Right renal pelvis (tissue), 4 donors: ENCODE data around the gene INTS4. TPM values are rescaled to one million over a fixed set of nuclear protein-coding genes. Genes with fewer than 3 reads are reported as not detected.

Experiments used
- polyA plus RNA-seq, 4 donors: library from polyadenylated mRNA; unstranded; fragments of 120-200 nt; gene quantifications; one replicate each; pipeline ENCODE4 v1.2.1, GENCODE V29; 2013; ENCODE audit not compliant: insufficient read length in 4 of 4

The INTS4 gene
- polyA plus RNA-seq, 4 donors: 36.6 to 44.4 (median 39.6) TPM

Other genes with a start within 250 kb of the INTS4 start
- 10 to 100 TPM; 56.7 to 73.8 (median 59.2) TPM for gene RSF1, start 173.9 kb downstream of the INTS4 start, polyA plus RNA-seq
- gene AAMDC, start 173.5 kb downstream of the INTS4 start, polyA plus RNA-seq: 10 to 100 TPM; 41.9 to 54.4 (median 52.2) TPM
- gene KCTD14, start 28.6 kb upstream of the INTS4 start, polyA plus RNA-seq: 10 to 100 TPM; 13.1 to 16.8 (median 14.6) TPM
- under 1 TPM; 0.22 to 0.63 (median 0.42) TPM for gene THRSP, start 69.2 kb upstream of the INTS4 start, polyA plus RNA-seq
- gene NDUFC2, start 85.2 kb upstream of the INTS4 start, polyA plus RNA-seq: 100 to 1,000 TPM; 138 to 205 (median 167) TPM
- gene ALG8, start 145.0 kb upstream of the INTS4 start, polyA plus RNA-seq: 10 to 100 TPM; 58.9 to 72.5 (median 62.2) TPM
- gene KCTD21, start 194.0 kb upstream of the INTS4 start, polyA plus RNA-seq: 10 to 100 TPM in 1 of 4 donors, 1 to 10 TPM in 3; 7.7 to 10.3 (median 9.5) TPM
- 1 to 10 TPM; 4.6 to 6.7 (median 5.4) TPM for gene USP35, start 194.3 kb upstream of the INTS4 start, polyA plus RNA-seq